Mucosa of gallbladder (tissue), 1 donor: ENCODE results near the gene NR2E3. TPM values are rescaled to one million over a fixed set of nuclear protein-coding genes. Genes with fewer than 3 reads are reported as not detected.

Experiments used
- DNase-seq: peaks from one replicate; pipeline ENCODE4 v3.0.0-alpha.2; 2020; ENCODE audit warnings: low spot score
- total RNA-seq: library from RNA; stranded (reverse); gene quantifications from one replicate; pipeline ENCODE4 v1.2.1, GENCODE V29; 2021
- donor health status: DM: no; HTN: no; CAD: no.

NR2E3 gene
- total RNA-seq, 1 donor from 2014 or later, result 3.0 TPM

- no peak for DNase-seq
Measured at GRCh38 chr15:71791975-71792374, 18.4 kb upstream of the NR2E3 start.

- no peak for DNase-seq
Measured at GRCh38 chr15:71792521-71792920, 17.8 kb upstream of the NR2E3 start.

- DNase-seq, result no peak
Measured at GRCh38 chr15:71798641-71799040, 11.7 kb upstream of the NR2E3 start.

GRCh38 chr15:71800190-71800589 is 10.2 kb upstream of the NR2E3 start:
- DNase-seq, result no peak

GRCh38 chr15:71800835-71801745 is 9.3 kb upstream of the NR2E3 start:
- peak; percentile 61 for DNase-seq

DNA sequence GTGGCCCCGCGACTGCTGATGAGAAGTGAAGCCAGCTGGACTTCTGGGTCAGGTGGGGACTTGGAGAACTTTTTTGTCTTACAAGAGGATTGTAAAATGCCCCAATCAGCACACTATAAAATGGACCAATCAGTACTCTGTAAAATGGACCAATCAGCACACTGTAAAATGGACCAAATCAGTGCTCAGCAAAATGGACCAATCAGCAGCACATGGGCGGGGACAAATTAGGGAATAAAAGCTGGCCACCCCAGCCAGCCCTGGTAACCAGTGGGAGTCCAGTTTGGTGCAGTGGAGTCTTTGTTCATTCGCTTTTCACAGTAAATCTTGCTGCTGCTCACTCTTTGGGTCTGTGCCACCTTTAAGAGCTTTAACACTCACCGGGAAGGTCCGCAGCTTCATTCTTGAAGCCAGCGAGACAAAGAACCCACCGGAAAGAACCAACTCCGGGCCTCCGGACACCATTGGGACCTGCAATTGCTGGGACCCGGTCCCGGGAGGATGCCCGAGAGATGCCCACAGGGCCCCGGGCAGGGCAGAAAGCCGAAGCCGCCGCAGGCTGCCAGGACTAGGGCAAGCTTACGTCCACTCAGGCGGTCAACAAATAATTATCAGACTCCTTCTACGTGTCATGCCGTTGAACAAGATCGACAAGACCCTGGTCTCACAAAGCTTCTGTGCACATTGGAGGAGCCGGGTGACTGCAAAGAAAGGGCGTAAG is 8.3 kb upstream of the NR2E3 start:
- DNase-seq, result no peak

DNA sequence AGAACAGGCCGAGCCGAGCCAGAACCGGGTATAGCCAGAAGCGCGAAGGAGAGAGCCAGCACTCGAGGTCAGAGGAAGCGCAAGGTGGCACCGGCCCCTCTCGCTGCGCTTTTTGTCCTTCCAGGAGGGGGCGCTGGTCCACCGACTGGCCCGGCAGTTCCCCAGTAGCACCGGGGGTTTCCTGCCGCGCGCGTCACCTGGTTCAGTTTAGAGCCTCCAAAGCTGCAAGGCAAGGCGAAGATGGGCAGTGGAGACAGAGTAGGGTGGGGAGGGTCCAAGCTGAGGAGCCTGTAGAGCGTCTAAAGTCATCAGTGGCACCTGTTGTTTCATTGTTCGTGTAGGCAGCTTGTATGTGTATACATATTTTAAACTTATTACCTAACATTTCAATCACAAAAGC is 7.6 kb upstream of the NR2E3 start:
- DNase-seq, result no peak

DNA sequence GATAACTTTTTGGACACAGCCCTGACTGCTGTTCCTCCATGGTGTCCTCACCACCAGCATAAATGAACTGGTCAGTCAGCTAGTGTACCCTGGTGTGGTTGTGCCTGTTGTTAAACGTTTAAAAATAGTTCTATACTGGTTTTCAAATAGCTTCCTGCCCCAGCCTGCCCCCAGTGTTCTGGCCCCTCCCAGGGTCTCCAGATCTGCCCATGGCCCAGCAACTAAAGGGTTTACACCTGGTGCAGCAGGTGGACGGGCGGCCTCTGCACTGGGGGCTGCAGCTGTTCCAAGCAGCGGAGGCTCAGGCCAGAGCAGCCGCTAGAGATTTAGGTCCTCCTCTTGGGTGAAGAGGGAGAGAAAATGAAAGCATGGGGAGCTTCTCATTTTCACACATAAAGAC is 6.1 kb upstream of the NR2E3 start:
- no peak for DNase-seq

DNA sequence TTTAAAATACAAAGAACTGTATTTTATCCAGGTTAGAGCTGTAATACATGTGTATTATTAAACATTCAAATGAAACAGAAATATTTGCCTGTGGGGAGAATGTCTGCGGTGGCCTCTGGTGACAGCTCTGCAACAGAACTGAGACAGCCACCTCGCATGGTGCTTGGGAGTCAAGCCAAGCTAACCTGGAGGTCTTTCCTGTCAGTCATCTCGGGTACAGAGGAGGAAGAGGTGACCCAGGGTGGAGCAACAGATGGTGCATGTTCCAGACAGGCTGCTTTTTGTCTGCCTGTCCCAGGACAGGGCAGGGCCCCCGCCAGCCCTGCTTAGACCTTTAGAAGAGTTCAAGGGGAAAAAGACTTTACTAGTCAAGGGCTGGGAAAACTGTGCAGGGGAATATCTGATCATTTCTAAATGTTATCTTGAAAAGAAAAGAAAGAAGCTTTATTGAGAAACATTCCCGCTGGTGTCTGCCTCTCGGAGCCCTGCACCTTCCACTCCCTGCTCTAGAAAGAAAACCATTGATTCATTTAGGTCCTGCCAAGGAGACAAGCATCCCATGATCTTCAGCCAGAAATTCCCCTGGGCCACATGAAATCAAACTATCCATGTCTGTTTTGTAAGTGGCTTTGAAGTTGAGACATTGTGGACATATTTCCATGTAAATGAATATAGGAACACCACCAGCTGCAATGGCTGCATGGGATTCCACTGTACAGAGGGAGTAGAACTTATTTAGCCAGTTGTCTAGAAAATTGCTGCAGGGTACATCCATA is 5.5 kb upstream of the NR2E3 start:
- DNase-seq, result no peak

DNA sequence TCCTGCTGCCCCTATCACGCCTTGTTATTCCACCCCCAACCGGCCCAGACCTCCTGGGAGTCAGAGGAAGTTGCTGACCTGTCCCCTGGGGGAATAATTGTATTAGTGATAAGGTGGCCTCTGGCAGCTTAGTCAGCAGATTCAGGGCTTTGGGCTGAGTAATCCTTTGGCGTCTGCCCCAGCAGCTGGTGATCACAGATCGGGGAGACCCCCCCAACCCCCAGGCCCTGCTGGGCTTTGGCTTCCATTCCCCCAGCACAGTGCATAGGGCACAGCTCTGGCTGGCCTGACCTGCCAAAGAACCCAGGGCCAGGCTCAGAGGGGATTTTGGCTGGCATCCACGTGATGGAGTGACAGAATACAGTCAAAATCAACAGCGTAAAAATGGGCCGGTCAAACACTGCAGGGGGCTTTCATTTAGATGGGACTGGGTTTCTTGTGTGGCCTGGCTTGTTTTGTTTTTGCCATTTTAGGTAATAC is 3.9 kb upstream of the NR2E3 start:
- DNase-seq, result no peak

DNA sequence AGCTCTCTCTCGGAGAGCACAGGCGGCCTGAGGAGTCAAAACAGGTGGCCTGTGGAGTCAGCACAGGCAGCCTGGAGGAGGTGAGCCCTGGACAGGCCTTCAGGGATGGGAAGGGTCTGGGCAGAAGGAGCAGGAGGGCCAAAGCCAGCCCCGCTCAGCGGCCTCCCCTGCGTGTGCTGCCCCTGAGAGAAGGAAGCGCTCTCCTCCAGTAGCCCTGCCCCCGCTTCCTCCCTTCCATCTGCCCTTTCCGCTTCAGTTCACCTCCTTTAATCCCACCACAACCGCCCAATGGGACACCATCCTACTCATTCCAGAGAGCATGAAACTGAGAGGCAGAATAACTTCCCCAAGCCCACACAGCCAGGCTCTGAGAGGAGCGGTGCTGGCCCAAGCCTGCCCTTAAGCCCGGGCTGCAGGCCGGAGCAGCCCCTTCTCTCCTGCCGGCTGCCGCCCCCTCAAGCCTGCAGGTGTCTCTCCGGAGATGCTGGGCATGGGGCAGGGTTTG is 3.2 kb upstream of the NR2E3 start:
- no peak for DNase-seq

GRCh38 chr15:71807691-71808091 is 2.7 kb upstream of the NR2E3 start:
- DNase-seq, result no peak

DNA sequence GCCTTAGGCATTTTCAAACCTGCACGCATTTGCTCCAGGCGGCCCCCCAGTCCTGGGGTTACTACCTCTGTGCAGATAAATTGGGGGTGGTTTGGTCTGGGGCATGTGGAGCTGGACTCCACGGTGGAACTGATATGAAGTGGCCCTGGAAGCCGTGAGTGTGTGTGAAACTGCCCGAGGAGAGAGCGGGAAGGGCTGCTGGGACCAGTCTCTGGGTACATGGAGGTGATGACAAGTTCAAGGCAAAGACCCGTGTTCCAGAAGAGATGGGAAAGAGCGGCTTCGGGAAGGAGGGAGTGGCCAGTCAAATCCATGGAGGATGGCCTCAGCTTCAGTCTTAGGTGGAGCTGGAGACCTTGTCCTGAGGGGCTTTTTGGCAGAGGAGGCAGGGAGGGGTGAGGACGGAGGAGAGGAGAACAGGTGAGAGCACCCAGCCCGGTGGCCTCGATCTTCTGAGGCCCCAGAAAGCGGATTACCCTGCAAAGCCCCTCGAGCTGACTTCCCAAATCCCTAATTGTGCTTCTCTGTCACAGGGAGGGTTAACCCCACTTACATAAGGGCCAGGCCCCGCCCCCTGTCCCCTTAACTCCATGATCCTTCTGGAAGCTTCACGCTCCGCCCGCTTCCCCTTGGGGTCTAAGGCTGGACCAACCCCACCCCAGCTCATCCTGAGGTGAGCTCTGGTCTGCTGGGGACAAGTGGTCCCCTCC is 1.9 kb upstream of the NR2E3 start:
- DNase-seq, result no peak

- no peak for DNase-seq
Measured at GRCh38 chr15:71809346-71809745, 1.0 kb upstream of the NR2E3 start.

GRCh38 chr15:71811036-71811736 is 832 bp downstream of the NR2E3 start:
- no peak for DNase-seq

DNA sequence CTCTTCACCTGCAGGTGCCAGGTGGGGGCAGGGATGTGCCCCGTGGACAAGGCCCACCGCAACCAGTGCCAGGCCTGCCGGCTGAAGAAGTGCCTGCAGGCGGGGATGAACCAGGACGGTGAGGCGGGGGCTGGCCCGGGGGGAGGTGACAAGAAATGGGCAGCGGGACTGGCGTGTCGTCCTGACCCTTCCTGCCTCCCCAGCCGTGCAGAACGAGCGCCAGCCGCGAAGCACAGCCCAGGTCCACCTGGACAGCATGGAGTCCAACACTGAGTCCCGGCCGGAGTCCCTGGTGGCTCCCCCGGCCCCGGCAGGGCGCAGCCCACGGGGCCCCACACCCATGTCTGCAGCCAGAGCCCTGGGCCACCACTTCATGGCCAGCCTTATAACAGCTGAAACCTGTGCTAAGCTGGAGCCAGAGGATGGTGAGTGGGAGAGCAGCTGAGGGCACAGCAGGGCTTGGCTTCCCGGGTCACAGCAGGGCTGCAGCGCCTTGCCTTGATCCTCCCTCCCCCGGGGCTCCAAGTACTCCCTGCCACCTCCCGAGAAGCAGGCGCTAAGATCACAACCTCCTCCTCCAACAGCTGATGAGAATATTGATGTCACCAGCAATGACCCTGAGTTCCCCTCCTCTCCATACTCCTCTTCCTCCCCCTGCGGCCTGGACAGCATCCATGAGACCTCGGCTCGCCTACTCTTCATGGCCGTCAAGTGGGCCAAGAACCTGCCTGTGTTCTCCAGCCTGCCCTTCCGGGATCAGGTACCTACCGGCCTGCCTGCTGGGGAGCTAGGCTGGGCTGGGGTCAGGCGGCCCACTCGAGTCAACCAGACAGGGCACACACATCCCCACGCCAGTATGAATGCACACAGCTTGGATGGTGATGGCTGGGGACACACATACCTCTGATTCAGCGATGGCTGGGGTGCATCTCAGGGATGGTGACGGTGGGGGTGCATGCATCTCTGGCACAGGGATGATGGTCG is 1.7 kb downstream of the NR2E3 start:
- DNase-seq, result no peak

DNA sequence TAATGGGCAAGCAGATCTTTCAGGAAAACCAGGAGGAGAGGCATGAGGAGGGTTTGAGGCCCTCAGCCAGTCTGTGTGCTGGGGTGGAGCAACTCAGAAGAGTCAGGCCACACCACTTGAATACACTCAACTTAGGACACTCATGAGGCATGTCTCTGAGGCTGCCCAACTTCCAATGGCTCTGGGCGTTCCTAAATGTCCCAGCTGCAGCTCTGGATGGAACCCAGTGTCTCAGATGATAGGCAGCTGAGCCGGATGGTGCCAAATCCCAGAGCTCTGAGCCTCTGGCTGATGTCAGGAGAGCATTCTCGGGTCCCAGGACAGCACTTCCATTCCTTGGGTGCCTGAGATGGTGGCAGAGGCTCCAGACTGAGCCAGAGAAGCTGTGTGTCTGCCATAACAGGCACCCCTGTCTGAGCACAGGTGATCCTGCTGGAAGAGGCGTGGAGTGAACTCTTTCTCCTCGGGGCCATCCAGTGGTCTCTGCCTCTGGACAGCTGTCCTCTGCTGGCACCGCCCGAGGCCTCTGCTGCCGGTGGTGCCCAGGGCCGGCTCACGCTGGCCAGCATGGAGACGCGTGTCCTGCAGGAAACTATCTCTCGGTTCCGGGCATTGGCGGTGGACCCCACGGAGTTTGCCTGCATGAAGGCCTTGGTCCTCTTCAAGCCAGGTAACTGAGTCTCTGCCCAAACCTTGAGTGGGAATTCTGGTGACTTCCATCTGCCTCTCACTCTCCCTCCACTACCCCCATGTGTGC is 2.8 kb downstream of the NR2E3 start:
- no peak for DNase-seq

DNA sequence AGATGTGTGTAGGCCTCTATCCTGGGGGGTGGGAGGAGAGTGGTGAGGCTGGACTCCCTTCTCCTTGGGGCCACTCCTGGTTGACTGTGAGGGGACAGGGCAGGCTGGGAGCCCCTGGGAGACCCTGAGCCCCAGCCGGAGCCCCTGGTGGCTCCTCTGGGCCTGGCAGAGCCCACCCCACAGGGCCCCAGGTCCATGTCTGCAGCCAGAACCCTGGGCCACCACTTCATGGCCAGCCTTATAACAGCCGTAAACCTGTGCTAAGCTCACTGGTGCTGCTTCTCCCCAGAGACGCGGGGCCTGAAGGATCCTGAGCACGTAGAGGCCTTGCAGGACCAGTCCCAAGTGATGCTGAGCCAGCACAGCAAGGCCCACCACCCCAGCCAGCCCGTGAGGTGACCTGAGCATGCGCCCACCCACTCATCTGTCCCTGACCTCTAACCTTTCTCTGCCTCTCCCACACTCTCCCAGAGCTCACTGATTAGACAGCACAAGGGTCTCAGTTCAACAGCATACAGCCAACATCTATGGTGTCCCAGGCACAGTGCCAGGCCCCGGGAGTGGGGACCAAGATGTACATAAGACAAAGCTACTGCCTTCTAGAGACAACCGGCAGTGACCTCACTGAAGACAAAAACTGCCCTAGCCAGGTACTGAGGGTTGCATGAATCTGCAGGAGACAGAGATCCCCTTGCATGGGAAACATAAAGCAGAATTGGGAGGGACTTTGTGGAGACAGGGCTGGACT is 3.5 kb downstream of the NR2E3 start:
- DNase-seq, result no peak
